Fibroblast of lung (primary cell): ENCODE data around the gene CDYL2. TPM values are rescaled to one million over a fixed set of nuclear protein-coding genes. Genes with fewer than 3 reads are reported as not detected.

ENCODE experiments used
- DNase-seq, 2 donors: peaks; one replicate each; pipeline versions ENCODE4 v3.0.0 to v3.0.0-alpha.2; 2010; ENCODE audit warnings: low read depth in 2 of 2
- H2AFZ ChIP-seq: 2 replicates; pipeline ENCODE4 v1.5.1; 2012; ENCODE audit warnings: low read length, control low read depth, inconsistent platforms
- H3K27ac ChIP-seq: 2 replicates; pipeline ENCODE4 v1.5.1; 2011; ENCODE audit warnings: low read length, control low read depth; ENCODE audit not compliant: insufficient read depth
- H3K27me3 ChIP-seq: 2 replicates; pipeline ENCODE4 v1.5.1; 2011; ENCODE audit warnings: mild to moderate bottlenecking, low read length; ENCODE audit not compliant: control insufficient read depth, insufficient read depth
- H3K36me3 ChIP-seq: 2 replicates; pipeline ENCODE4 v1.5.1; 2011; ENCODE audit warnings: low read length; ENCODE audit not compliant: control insufficient read depth, insufficient read depth
- H3K4me1 ChIP-seq: 2 replicates; pipeline ENCODE4 v1.5.1; 2011; ENCODE audit warnings: low read length; ENCODE audit not compliant: control insufficient read depth, insufficient read depth; ENCODE audit errors: extremely low read depth
- H3K4me2 ChIP-seq: 2 replicates; pipeline ENCODE4 v1.5.1; 2011; ENCODE audit warnings: low read length, control low read depth; ENCODE audit not compliant: insufficient read depth; ENCODE audit errors: extremely low read depth
- H3K4me3 ChIP-seq, 4 experiments: fragments of 200-600 bp in 1 of 4; sonication (generic) in 1 of 4; replicated peaks in 1 of 4; 2 replicates each; pipeline ENCODE4 v1.5.1; 2011 to 2016; ENCODE audit warnings: low read length in 4 of 4, low read depth in 3 of 4, mild to moderate bottlenecking in 3 of 4, control low read depth in 2 of 4, inconsistent platforms in 1 of 4, mixed read lengths in 1 of 4; ENCODE audit not compliant: insufficient read depth in 1 of 4; ENCODE audit errors: control extremely low read depth in 1 of 4
- H3K79me2 ChIP-seq: 2 replicates; pipeline ENCODE4 v1.5.1; 2012; ENCODE audit warnings: mild to moderate bottlenecking, low read length, inconsistent platforms; ENCODE audit not compliant: control insufficient read depth, insufficient read depth
- H3K9ac ChIP-seq: 2 replicates; pipeline ENCODE4 v1.5.1; 2011; ENCODE audit warnings: mild to moderate bottlenecking, low read length, control low read depth; ENCODE audit not compliant: insufficient read depth
- H3K9me3 ChIP-seq: 2 replicates; pipeline ENCODE4 v1.5.1; 2012; ENCODE audit warnings: low read depth, low read length; ENCODE audit not compliant: control insufficient read depth, insufficient read depth
- H4K20me1 ChIP-seq: 2 replicates; pipeline ENCODE4 v1.5.1; 2011; ENCODE audit warnings: low read length; ENCODE audit not compliant: control insufficient read depth, insufficient read depth; ENCODE audit errors: extremely low read depth
- EZH2 ChIP-seq: IDR thresholded peaks from 2 replicates; pipeline ENCODE4 v1.5.1; 2012; ENCODE audit warnings: low read length, control low read depth, mild to moderate bottlenecking; ENCODE audit errors: missing control alignments
- polyA plus RNA-seq, 2 donors: library from polyadenylated mRNA; depleted of rRNA in 1 of 2; stranded (reverse) in 1 of 2; unstranded in 1 of 2; fragments of >200 nt; gene quantifications; 2 replicates each; pipeline ENCODE4 v1.2.1, GENCODE V29; 2011 to 2012; ENCODE audit warnings: missing spikeins in 1 of 2
- total RNA-seq: library from RNA; depleted of rRNA; stranded (reverse); fragments of >200 nt; gene quantifications from 2 replicates; pipeline ENCODE4 v1.2.1, GENCODE V29; 2014
- TF ChIP-seq, protein P1 (sequence below), 2 donors: IDR thresholded peaks in 1 of 2; conservative IDR thresholded peaks in 1 of 2; 1 replicate in 1 of 2; 2 replicates in 1 of 2; pipeline ENCODE4 v1.5.1; 2011 to 2012; ENCODE audit warnings: low read length in 2 of 2, control low read depth in 1 of 2, inconsistent platforms in 1 of 2, low read depth in 1 of 2, mild to moderate bottlenecking in 1 of 2

The CDYL2 gene
- total and polyA plus RNA-seq, 2 donors (not counting 1 experiment from before 2014, with no cell fraction given): 1.1 to 3.5 TPM

DNA sequence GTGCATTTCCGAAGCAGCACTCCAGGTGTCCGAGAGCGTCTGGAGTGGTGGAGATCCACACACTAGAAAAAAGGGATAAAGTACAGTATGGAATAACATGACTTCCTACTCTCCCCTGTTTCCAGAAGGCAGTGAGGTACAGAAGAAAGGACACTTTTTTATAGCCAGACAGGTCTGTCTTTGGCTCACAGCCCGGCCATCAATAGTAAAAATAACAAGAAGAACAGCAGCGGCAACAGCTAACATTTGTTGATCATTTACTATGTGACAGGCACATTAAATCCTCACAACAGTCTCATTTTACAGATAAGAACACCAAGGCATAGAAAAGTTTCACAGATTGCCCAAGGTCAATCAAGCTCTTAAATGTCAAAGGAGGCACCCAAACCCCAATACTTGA lies 247.4 kb downstream of the CDYL2 start:
- Histone ChIP-seq H3K27me3 (no peaks in the 10 kb centered on the region), H3K79me2 (no peaks in the 10 kb centered on the region), H2AFZ (no peak overlapping the region), H3K9ac (no peak overlapping the region), H3K4me2 (no peak overlapping the region), H3K4me1 (no peaks in the 10 kb centered on the region), H3K27ac (no peak overlapping the region), H4K20me1 (no peaks in the 10 kb centered on the region), H3K9me3 (no peaks in the 10 kb centered on the region), H3K4me3 (no peak overlapping the region), H3K36me3 (no peaks in the 10 kb centered on the region)
- TF ChIP-seq, protein P1, sequence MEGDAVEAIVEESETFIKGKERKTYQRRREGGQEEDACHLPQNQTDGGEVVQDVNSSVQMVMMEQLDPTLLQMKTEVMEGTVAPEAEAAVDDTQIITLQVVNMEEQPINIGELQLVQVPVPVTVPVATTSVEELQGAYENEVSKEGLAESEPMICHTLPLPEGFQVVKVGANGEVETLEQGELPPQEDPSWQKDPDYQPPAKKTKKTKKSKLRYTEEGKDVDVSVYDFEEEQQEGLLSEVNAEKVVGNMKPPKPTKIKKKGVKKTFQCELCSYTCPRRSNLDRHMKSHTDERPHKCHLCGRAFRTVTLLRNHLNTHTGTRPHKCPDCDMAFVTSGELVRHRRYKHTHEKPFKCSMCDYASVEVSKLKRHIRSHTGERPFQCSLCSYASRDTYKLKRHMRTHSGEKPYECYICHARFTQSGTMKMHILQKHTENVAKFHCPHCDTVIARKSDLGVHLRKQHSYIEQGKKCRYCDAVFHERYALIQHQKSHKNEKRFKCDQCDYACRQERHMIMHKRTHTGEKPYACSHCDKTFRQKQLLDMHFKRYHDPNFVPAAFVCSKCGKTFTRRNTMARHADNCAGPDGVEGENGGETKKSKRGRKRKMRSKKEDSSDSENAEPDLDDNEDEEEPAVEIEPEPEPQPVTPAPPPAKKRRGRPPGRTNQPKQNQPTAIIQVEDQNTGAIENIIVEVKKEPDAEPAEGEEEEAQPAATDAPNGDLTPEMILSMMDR (conservative IDR thresholded peaks at IDR 0.05 in 1 of 2, IDR thresholded peaks at IDR 0.05 in 1 of 2; ENCODE audit: low read depth in 1 of 2, low read length in 2 of 2): no peak
- no peak for TF ChIP-seq EZH2
- DNase-seq: no peak

- H3K4me2 ChIP-seq: no peak overlapping the region
- no peak overlapping the region for H3K4me3 ChIP-seq
- no peak overlapping the region for H3K9ac ChIP-seq
- no peak overlapping the region for H3K27ac ChIP-seq
- H3K4me1 ChIP-seq: no peaks in the 10 kb centered on the region
- H3K36me3 ChIP-seq: no peaks in the 10 kb centered on the region
- TF ChIP-seq EZH2: no peak
- TF ChIP-seq, protein P1 (conservative IDR thresholded peaks at IDR 0.05 in 1 of 2, IDR thresholded peaks at IDR 0.05 in 1 of 2; ENCODE audit: low read depth in 1 of 2, low read length in 2 of 2): no peak
- H3K9me3 ChIP-seq: no peaks in the 10 kb centered on the region
- H2AFZ ChIP-seq: no peak overlapping the region
- no peak for DNase-seq
- no peaks in the 10 kb centered on the region for H3K27me3 ChIP-seq
- no peaks in the 10 kb centered on the region for H4K20me1 ChIP-seq
- H3K79me2 ChIP-seq: no peaks in the 10 kb centered on the region
These were observed 247.9 kb downstream of the CDYL2 start for GRCh38 chr16:80556481-80556880.

GRCh38 chr16:80554033-80554432 lies 250.4 kb downstream of the CDYL2 start:
- Histone ChIP-seq H3K9ac (no peak overlapping the region), H3K4me3 (no peak overlapping the region), H3K27ac (no peak overlapping the region), H3K36me3 (no peaks in the 10 kb centered on the region), H3K9me3 (no peaks in the 10 kb centered on the region), H3K4me2 (no peak overlapping the region), H4K20me1 (no peaks in the 10 kb centered on the region), H3K4me1 (no peaks in the 10 kb centered on the region), H2AFZ (no peak overlapping the region), H3K27me3 (no peaks in the 10 kb centered on the region), H3K79me2 (no peaks in the 10 kb centered on the region)
- no peak for DNase-seq
- TF ChIP-seq, protein P1 (conservative IDR thresholded peaks at IDR 0.05 in 1 of 2, IDR thresholded peaks at IDR 0.05 in 1 of 2; ENCODE audit: low read depth in 1 of 2, low read length in 2 of 2): no peak
- no peak for TF ChIP-seq EZH2
